Panc1 (cell line): Measurements from ENCODE around the gene QSER1. TPM values are rescaled to one million over a fixed set of nuclear protein-coding genes. Genes with fewer than 3 reads are reported as not detected.

Experiments used
- ATAC-seq: fragments of 200-7000 bp; cut with Tn5 transposase; 2 replicates; pipeline ENCODE4 v1.9.1; 2020; ENCODE audit warnings: mild to moderate bottlenecking, moderate library complexity
- BruUV-seq: library from RNA; stranded (reverse); fragments of 400-500 nt; replicated peaks from 2 replicates; lab custom pipeline; 2021; lab: Mats Ljungman, UMichigan
- CTCF ChIA-PET: fragments of 300-600 bp; sonication (Branson Sonifier 250); formaldehyde crosslinking; loops from one replicate; lab custom pipeline; 2022; ENCODE audit warnings: antibody characterized with exemption; lab: Charles Lee
- POLR2A ChIA-PET: fragments of 300-600 bp; sonication (Branson Sonifier 250); formaldehyde crosslinking; loops from one replicate; lab custom pipeline; 2022; ENCODE audit warnings: antibody characterized with exemption; lab: Charles Lee
- DNase-seq: peaks from one replicate; pipeline ENCODE4 v3.0.0-alpha.2; 2010; ENCODE audit warnings: low read depth, low spot score
- H3K27ac ChIP-seq: 2 replicates; pipeline ENCODE4 v1.5.1; 2011; ENCODE audit warnings: mild to moderate bottlenecking, low read length, inconsistent platforms
- H3K27me3 ChIP-seq: fragments of 200-500 bp; sonication (Bioruptor generic); 2 replicates; pipeline ENCODE4 v1.6.0; 2014; ENCODE audit warnings: low read length, inconsistent platforms; ENCODE audit not compliant: control insufficient read depth, insufficient read depth
- H3K36me3 ChIP-seq: fragments of 200-500 bp; sonication (Bioruptor generic); 2 replicates; pipeline ENCODE4 v1.5.1; 2014; ENCODE audit warnings: inconsistent platforms, mild to moderate bottlenecking, low read length, moderate library complexity; ENCODE audit not compliant: control insufficient read depth, insufficient read depth
- H3K4me1 ChIP-seq: 2 replicates; pipeline ENCODE4 v1.5.1; 2011; ENCODE audit warnings: inconsistent platforms, mild to moderate bottlenecking, low read length, moderate library complexity; ENCODE audit not compliant: control insufficient read depth, insufficient read depth
- H3K4me3 ChIP-seq, 2 experiments: 2 replicates each; pipeline ENCODE4 v1.5.1; 2011 to 2012; ENCODE audit warnings: low read depth in 2 of 2, low read length in 2 of 2, mild to moderate bottlenecking in 2 of 2, inconsistent platforms in 1 of 2, moderate library complexity in 1 of 2
- H3K9me3 ChIP-seq: fragments of 200-500 bp; sonication (Bioruptor generic); 2 replicates; pipeline ENCODE4 v1.5.1; 2014; ENCODE audit warnings: low read depth, mild to moderate bottlenecking, inconsistent platforms, low read length, moderate library complexity; ENCODE audit not compliant: control insufficient read depth, insufficient read depth
- POLR2AphosphoS5 ChIP-seq: IDR thresholded peaks from 2 replicates; pipeline ENCODE4 v1.6.1; 2012; ENCODE audit warnings: mild to moderate bottlenecking, low read depth, low read length, moderate library complexity
- SIN3A ChIP-seq: IDR thresholded peaks from 2 replicates; pipeline ENCODE4 v1.6.1; 2012; ENCODE audit warnings: low read depth, mild to moderate bottlenecking, low read length, moderate library complexity, borderline replicate concordance; ENCODE audit not compliant: insufficient read depth
- TCF7L2 ChIP-seq: IDR thresholded peaks from 2 replicates; pipeline ENCODE4 v1.6.1; 2011; ENCODE audit warnings: mild to moderate bottlenecking, low read depth, low read length, inconsistent platforms
- in situ Hi-C: cut with HindIII; loops from 2 replicates; pipeline ENCODE4 v1.10.0; 2016; ENCODE audit warnings: low sequenced_read_pairs, low pct_unique_long_range_greater_than_20kb
- intact Hi-C: fragments of 100-400 bp; cut with micrococcal nuclease; formaldehyde crosslinking; loops from one replicate; pipeline ENCODE4 v1.10.0; 2022; ENCODE audit not compliant: unreplicated experiment
- total RNA-seq: library from RNA; stranded (reverse); gene quantifications from one replicate; pipeline ENCODE4 v1.2.1, GENCODE V29; 2021; ENCODE audit not compliant: unreplicated experiment
- TF ChIP-seq, protein P1 (sequence below): fragments of 450-650 bp; IDR thresholded peaks from 2 replicates; pipeline ENCODE4 v1.5.1; 2017; ENCODE audit warnings: mild to moderate bottlenecking
- TF ChIP-seq, protein P2 (sequence below), 2 experiments: IDR thresholded peaks; 2 replicates each; pipeline ENCODE4 v1.6.1; 2011 to 2012; ENCODE audit warnings: low read depth in 2 of 2, control low read depth in 1 of 2, low read length in 1 of 2, mild to moderate bottlenecking in 1 of 2, moderate library complexity in 1 of 2; ENCODE audit not compliant: insufficient read depth in 1 of 2

The QSER1 gene
- total RNA-seq, 1 experiment from 2014 or later, result 48.2 TPM

DNA sequence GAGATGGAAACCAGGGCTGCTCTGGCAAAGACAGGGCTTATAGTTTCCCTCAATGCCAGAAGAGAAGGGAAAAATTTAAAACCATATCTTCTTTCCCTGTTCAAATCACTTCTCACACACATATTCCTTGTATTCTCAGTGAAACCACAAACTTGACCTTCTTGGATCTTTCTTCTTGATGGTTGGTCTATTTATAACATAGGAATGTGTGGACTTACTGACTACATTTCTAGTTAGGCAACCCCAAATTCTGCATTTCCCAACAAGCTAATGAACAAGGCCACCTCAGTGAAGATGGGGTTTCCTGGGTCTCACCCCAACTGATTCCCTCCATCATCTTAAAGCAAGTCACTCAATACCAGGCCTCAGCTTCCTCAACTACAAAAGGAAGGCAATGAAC lies 3.8 kb upstream of the QSER1 start:
- H3K36me3 ChIP-seq, result no peaks in the 10 kb centered on the region; the same call in 1 of the 2 replicates
- POLR2A ChIA-PET, result no interaction called here
- H3K27ac ChIP-seq, result no peak overlapping the region
- H3K4me3 ChIP-seq, result no peak overlapping the region
- no TSS peak for BruUV-seq
- peaks cover 12% of the 10 kb centered on the region for H3K4me1 ChIP-seq
- no peak for TF ChIP-seq POLR2AphosphoS5
- no peak for TF ChIP-seq TCF7L2
- TF ChIP-seq, protein P1, sequence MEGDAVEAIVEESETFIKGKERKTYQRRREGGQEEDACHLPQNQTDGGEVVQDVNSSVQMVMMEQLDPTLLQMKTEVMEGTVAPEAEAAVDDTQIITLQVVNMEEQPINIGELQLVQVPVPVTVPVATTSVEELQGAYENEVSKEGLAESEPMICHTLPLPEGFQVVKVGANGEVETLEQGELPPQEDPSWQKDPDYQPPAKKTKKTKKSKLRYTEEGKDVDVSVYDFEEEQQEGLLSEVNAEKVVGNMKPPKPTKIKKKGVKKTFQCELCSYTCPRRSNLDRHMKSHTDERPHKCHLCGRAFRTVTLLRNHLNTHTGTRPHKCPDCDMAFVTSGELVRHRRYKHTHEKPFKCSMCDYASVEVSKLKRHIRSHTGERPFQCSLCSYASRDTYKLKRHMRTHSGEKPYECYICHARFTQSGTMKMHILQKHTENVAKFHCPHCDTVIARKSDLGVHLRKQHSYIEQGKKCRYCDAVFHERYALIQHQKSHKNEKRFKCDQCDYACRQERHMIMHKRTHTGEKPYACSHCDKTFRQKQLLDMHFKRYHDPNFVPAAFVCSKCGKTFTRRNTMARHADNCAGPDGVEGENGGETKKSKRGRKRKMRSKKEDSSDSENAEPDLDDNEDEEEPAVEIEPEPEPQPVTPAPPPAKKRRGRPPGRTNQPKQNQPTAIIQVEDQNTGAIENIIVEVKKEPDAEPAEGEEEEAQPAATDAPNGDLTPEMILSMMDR, result no peak
- TF ChIP-seq SIN3A, result no peak
- TF ChIP-seq, protein P2, sequence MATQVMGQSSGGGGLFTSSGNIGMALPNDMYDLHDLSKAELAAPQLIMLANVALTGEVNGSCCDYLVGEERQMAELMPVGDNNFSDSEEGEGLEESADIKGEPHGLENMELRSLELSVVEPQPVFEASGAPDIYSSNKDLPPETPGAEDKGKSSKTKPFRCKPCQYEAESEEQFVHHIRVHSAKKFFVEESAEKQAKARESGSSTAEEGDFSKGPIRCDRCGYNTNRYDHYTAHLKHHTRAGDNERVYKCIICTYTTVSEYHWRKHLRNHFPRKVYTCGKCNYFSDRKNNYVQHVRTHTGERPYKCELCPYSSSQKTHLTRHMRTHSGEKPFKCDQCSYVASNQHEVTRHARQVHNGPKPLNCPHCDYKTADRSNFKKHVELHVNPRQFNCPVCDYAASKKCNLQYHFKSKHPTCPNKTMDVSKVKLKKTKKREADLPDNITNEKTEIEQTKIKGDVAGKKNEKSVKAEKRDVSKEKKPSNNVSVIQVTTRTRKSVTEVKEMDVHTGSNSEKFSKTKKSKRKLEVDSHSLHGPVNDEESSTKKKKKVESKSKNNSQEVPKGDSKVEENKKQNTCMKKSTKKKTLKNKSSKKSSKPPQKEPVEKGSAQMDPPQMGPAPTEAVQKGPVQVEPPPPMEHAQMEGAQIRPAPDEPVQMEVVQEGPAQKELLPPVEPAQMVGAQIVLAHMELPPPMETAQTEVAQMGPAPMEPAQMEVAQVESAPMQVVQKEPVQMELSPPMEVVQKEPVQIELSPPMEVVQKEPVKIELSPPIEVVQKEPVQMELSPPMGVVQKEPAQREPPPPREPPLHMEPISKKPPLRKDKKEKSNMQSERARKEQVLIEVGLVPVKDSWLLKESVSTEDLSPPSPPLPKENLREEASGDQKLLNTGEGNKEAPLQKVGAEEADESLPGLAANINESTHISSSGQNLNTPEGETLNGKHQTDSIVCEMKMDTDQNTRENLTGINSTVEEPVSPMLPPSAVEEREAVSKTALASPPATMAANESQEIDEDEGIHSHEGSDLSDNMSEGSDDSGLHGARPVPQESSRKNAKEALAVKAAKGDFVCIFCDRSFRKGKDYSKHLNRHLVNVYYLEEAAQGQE (IDR thresholded peaks at IDR 0.05; ENCODE audit: insufficient read depth in 1 of 2, low read depth in 2 of 2, low read length in 1 of 2), result no peak
- DNase-seq, result no peak
- ATAC-seq, result no peak
- H3K27me3 ChIP-seq, result no peaks in the 10 kb centered on the region
- H3K9me3 ChIP-seq, result no peaks in the 10 kb centered on the region
- intact Hi-C loops, result no loop called here
- in situ Hi-C loops, result no loop called here
- CTCF ChIA-PET, result no interaction called here

- TF ChIP-seq POLR2AphosphoS5 (no peak), SIN3A (no peak), TCF7L2 (no peak)
- TF ChIP-seq, protein P2 (IDR thresholded peaks at IDR 0.05; ENCODE audit: insufficient read depth in 1 of 2, low read depth in 2 of 2, low read length in 1 of 2), result no peak
- TF ChIP-seq, protein P1, result no peak
- ATAC-seq (no peak), DNase-seq (no peak)
- BruUV-seq, result no TSS peak
- Histone ChIP-seq H3K36me3 (no peaks in the 10 kb centered on the region; the same call in 1 of the 2 replicates), H3K9me3 (no peaks in the 10 kb centered on the region), H3K27ac (peak overlapping the region; percentile 98), H3K27me3 (no peaks in the 10 kb centered on the region), H3K4me3 (peak overlapping the region in 1 of 2 experiments; percentile 83; a peak in 2 of 4 replicates), H3K4me1 (peaks cover 27% of the 10 kb centered on the region)
- POLR2A ChIA-PET, result no interaction called here
- intact Hi-C loops, result no loop called here
- CTCF ChIA-PET, result no interaction called here
- in situ Hi-C loops, result no loop called here
These were observed 1.6 kb upstream of the QSER1 start for GRCh38 chr11:32890843-32891656.
